Muscle layer of colon (tissue), 2 donors: Measurements from ENCODE around the gene SVIP.

Source experiments
- H3K27ac ChIP-seq: one replicate; pipeline ENCODE4 v1.7.0; 2013; ENCODE audit warnings: low read depth, mild to moderate bottlenecking, low read length, moderate library complexity
- H3K27me3 ChIP-seq, 2 donors: one replicate each; pipeline ENCODE4 v1.7.0; 2013; ENCODE audit warnings: low read length in 2 of 2, mild to moderate bottlenecking in 2 of 2; ENCODE audit not compliant: insufficient read depth in 2 of 2, control insufficient read depth in 1 of 2
- H3K36me3 ChIP-seq: one replicate; pipeline ENCODE4 v1.7.0; 2013; ENCODE audit warnings: mild to moderate bottlenecking, low read length; ENCODE audit not compliant: insufficient read depth
- H3K4me1 ChIP-seq: one replicate; pipeline ENCODE4 v1.7.0; 2013; ENCODE audit warnings: mild to moderate bottlenecking, low read length; ENCODE audit not compliant: insufficient read depth
- H3K4me3 ChIP-seq, 2 donors: one replicate each; pipeline ENCODE4 v1.7.0; 2013; ENCODE audit warnings: low read length in 2 of 2, low read depth in 1 of 2, mild to moderate bottlenecking in 1 of 2, moderate library complexity in 1 of 2
- H3K9ac ChIP-seq: one replicate; pipeline ENCODE4 v1.7.0; 2013; ENCODE audit warnings: low read length
- H3K9me3 ChIP-seq: one replicate; pipeline ENCODE4 v1.7.0; 2013; ENCODE audit warnings: mild to moderate bottlenecking, low read length
- donor health status: abdominal sarcoma.
- donor health status: Adenocarcinoma of cecum.

The SVIP gene

GRCh38 chr11:22787551-22788162 is 41.9 kb downstream of the SVIP start:
- H3K9me3 ChIP-seq: no peaks in the 10 kb centered on the region
- no peaks in the 10 kb centered on the region for H3K4me1 ChIP-seq
- H3K9ac ChIP-seq: no peak overlapping the region
- H3K27me3 ChIP-seq: no peaks in the 10 kb centered on the region
- H3K27ac ChIP-seq: no peak overlapping the region
- no peaks in the 10 kb centered on the region for H3K36me3 ChIP-seq
- H3K4me3 ChIP-seq: no peak overlapping the region

GRCh38 chr11:22787055-22787454 is 42.5 kb downstream of the SVIP start:
- no peaks in the 10 kb centered on the region for H3K36me3 ChIP-seq
- no peaks in the 10 kb centered on the region for H3K9me3 ChIP-seq
- H3K4me1 ChIP-seq: no peaks in the 10 kb centered on the region
- H3K27me3 ChIP-seq: no peaks in the 10 kb centered on the region
- H3K9ac ChIP-seq: no peak overlapping the region
- H3K4me3 ChIP-seq: no peak overlapping the region
- no peak overlapping the region for H3K27ac ChIP-seq

GRCh38 chr11:22786475-22786874 is 43.1 kb downstream of the SVIP start:
- H3K27me3 ChIP-seq: no peaks in the 10 kb centered on the region
- H3K9me3 ChIP-seq: no peaks in the 10 kb centered on the region
- H3K9ac ChIP-seq: no peak overlapping the region
- H3K4me3 ChIP-seq: no peak overlapping the region
- no peaks in the 10 kb centered on the region for H3K4me1 ChIP-seq
- H3K27ac ChIP-seq: no peak overlapping the region
- H3K36me3 ChIP-seq: no peaks in the 10 kb centered on the region

- no peaks in the 10 kb centered on the region for H3K27me3 ChIP-seq
- H3K36me3 ChIP-seq: no peaks in the 10 kb centered on the region
- H3K4me3 ChIP-seq: no peak overlapping the region
- H3K9me3 ChIP-seq: no peaks in the 10 kb centered on the region
- H3K27ac ChIP-seq: no peak overlapping the region
- H3K4me1 ChIP-seq: no peaks in the 10 kb centered on the region
- no peak overlapping the region for H3K9ac ChIP-seq
Observed at GRCh38 chr11:22785251-22785650, 44.4 kb downstream of the SVIP start.

GRCh38 chr11:22780952-22781593 is 48.5 kb downstream of the SVIP start:
- no peaks in the 10 kb centered on the region for H3K4me1 ChIP-seq
- H3K9me3 ChIP-seq: no peaks in the 10 kb centered on the region
- no peak overlapping the region for H3K4me3 ChIP-seq
- H3K36me3 ChIP-seq: no peaks in the 10 kb centered on the region
- no peaks in the 10 kb centered on the region for H3K27me3 ChIP-seq
- H3K27ac ChIP-seq: no peak overlapping the region
- H3K9ac ChIP-seq: no peak overlapping the region

GRCh38 chr11:22779850-22780249 is 49.8 kb downstream of the SVIP start:
- Histone ChIP-seq H3K4me1 (no peaks in the 10 kb centered on the region), H3K9ac (no peak overlapping the region), H3K9me3 (no peaks in the 10 kb centered on the region), H3K4me3 (no peak overlapping the region), H3K27me3 (no peaks in the 10 kb centered on the region), H3K27ac (no peak overlapping the region), H3K36me3 (no peaks in the 10 kb centered on the region)

GRCh38 chr11:22778642-22779041 is 51.0 kb downstream of the SVIP start:
- Histone ChIP-seq H3K9me3 (no peaks in the 10 kb centered on the region), H3K9ac (no peak overlapping the region), H3K27ac (no peak overlapping the region), H3K4me1 (no peaks in the 10 kb centered on the region), H3K4me3 (no peak overlapping the region), H3K36me3 (no peaks in the 10 kb centered on the region), H3K27me3 (no peaks in the 10 kb centered on the region)

GRCh38 chr11:22775248-22775647 is 54.4 kb downstream of the SVIP start:
- H3K9me3 ChIP-seq: no peaks in the 10 kb centered on the region
- H3K9ac ChIP-seq: no peak overlapping the region
- no peaks in the 10 kb centered on the region for H3K27me3 ChIP-seq
- H3K27ac ChIP-seq: no peak overlapping the region
- no peaks in the 10 kb centered on the region for H3K36me3 ChIP-seq
- no peak overlapping the region for H3K4me3 ChIP-seq
- H3K4me1 ChIP-seq: no peaks in the 10 kb centered on the region

GRCh38 chr11:22774716-22775115 is 54.9 kb downstream of the SVIP start:
- H3K27me3 ChIP-seq: no peaks in the 10 kb centered on the region
- H3K4me1 ChIP-seq: no peaks in the 10 kb centered on the region
- H3K36me3 ChIP-seq: no peaks in the 10 kb centered on the region
- no peak overlapping the region for H3K9ac ChIP-seq
- no peaks in the 10 kb centered on the region for H3K9me3 ChIP-seq
- no peak overlapping the region for H3K27ac ChIP-seq
- H3K4me3 ChIP-seq: no peak overlapping the region

GRCh38 chr11:22769081-22769480 is 60.5 kb downstream of the SVIP start:
- Histone ChIP-seq H3K36me3 (no peaks in the 10 kb centered on the region), H3K9ac (no peak overlapping the region), H3K4me1 (no peaks in the 10 kb centered on the region), H3K27ac (no peak overlapping the region), H3K27me3 (no peaks in the 10 kb centered on the region), H3K4me3 (no peak overlapping the region), H3K9me3 (no peaks in the 10 kb centered on the region)
